ENCODE data around the gene SLF2.

Gene SLF2

DNA sequence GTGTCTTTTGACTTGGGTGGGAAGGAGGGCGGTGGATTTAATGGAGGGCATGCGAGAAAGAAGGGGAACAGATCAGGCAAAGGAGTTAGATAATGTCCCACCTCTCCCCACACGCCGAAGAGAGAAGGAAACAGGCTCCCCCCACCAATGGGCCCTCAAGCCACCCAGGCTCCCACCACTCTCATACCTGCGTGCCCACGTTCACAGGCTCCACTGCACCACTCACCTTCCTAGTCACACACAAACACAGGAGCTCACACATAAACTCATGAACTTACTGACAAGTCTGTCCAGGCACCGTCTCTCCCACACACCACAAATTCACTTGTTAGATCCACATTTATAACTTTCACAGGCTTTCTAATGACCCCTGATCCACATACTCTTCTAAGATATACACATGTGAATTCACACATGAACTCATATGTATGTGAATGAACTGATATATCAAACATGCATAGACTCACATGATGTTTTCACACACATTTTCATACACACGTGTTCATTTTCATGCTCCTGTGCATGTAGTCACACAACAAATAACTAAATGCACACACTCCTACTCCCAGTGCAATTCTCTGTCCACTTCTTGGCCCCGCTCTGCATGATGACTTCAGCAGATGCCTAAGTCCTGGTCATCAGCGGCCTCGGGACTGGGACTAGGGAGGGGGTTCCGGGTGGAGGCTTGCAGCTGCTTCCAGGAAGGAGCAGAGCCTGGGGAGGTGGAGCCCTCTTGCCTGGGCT lies 88.3 kb downstream of the SLF2 start:
- peak; percentile 84 for DNase-seq

GRCh38 chr10:101001659-101002035 lies 88.9 kb downstream of the SLF2 start:
- DNase-seq, result no peak

- DNase-seq, result no peak
These were observed 89.7 kb downstream of the SLF2 start for GRCh38 chr10:101002456-101002855.

GRCh38 chr10:101003639-101004206 lies 91.0 kb downstream of the SLF2 start:
- no peak for DNase-seq

GRCh38 chr10:101005361-101005760 lies 92.6 kb downstream of the SLF2 start:
- no peak for DNase-seq

DNA sequence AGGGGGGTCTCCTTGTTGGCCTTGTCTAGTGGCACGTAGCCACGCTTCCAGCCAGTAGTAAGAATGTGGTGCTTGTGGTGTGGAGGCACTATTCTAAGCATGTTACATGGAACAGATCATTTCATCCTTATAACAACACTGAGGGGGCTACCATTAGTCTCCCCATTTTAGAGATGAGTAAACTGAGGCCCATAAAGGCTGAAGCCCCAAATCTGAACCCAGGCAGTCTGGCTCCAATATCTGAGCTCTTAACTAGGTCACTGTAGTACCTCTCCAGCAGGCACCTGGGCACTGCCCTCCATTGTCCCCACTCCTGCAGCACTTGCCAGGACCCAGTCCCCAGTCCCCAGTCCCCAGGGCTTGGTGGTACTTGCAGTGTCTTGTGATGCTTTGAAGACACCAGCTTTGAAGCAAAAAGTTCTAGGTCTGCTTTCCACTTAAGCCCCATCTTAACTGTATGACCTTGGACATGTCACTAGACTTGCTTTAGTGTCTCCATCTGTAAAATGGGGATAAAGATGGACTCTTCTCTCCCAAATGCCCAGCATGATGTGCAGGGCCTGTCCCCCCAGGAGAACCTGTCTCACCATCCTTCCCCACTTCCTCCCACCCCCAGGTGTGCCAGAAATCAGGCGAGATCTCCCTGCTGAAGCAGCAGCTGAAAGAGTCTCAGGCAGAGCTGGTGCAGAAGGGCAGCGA lies 93.3 kb downstream of the SLF2 start:
- DNase-seq, result no peak

DNA sequence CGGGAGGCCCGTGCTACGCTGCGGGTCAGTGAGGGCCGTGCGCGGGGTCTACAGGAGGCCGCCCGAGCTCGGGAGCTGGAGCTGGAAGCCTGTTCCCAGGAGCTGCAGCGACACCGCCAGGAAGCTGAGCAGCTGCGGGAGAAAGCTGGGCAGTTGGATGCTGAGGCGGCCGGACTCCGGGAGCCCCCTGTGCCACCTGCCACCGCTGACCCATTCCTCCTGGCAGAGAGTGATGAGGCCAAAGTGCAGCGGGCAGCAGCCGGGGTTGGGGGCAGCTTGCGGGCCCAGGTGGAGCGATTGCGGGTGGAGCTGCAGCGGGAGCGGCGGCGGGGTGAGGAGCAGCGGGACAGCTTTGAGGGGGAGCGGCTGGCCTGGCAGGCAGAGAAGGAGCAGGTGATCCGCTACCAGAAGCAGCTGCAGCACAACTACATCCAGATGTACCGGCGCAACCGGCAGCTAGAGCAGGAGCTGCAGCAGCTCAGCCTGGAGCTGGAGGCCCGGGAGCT lies 93.9 kb downstream of the SLF2 start:
- no peak for DNase-seq

DNA sequence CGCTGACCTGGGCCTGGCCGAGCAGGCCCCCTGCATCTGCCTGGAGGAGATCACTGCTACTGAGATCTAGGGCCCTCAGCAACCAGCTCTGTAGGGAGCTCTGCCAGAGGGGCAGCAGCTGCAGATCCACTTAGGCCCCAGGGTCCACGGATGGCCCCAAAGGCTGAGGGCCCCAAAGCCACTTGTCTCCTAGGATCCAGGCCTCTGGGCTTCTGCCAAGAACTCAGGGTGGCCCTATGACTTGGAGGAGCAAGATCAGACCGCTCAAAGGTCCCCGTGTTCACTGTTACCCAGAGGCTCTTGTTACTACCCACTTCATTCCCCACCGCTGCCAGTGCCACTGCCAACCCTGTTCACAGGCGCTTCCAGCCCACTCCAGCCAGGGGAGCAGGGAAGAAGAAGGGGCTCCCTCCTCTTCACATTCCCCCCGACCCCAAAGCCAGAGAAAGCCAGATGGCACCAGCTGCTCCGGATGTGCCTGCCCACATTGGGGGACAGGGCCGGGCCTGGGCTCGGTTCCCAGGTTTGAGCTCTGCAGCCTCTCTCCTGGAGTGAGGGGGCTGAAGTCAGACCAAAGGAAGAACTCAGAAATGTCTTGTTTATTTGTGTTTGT lies 94.4 kb downstream of the SLF2 start:
- DNase-seq, result no peak

GRCh38 chr10:101007915-101008822 lies 95.4 kb downstream of the SLF2 start:
- DNase-seq, result no peak

DNA sequence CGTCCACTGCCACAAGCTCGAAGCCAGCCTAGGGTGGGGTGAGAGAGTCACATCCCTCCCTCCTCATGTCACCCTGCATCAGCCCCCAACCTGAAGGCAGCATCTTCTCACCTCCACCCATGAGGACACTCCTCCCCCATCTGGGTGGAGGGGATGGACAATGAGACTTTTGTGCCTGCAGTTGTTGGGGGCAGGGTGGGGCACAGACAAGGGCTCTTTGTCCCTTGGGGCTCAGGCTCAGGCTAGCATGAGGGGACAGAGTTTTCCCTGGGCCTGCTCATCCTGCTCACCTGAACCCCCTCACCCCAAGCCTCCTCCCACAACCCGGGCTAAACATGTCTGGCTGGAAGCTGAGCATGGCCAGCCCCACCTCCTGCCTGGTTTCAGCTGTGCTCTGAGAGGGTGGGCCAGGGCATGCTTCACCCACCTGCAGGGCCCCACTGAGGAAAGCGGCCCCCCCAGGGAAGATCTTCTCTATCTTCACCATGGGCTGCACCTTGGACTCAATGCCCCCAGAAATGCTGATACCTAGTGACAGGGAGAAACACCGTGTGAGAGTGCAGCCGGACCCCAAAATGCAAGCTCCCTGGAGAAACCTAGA lies 96.2 kb downstream of the SLF2 start:
- DNase-seq, result no peak

- no peak for DNase-seq
These were observed 97.6 kb downstream of the SLF2 start for GRCh38 chr10:101010329-101010728.

DNA sequence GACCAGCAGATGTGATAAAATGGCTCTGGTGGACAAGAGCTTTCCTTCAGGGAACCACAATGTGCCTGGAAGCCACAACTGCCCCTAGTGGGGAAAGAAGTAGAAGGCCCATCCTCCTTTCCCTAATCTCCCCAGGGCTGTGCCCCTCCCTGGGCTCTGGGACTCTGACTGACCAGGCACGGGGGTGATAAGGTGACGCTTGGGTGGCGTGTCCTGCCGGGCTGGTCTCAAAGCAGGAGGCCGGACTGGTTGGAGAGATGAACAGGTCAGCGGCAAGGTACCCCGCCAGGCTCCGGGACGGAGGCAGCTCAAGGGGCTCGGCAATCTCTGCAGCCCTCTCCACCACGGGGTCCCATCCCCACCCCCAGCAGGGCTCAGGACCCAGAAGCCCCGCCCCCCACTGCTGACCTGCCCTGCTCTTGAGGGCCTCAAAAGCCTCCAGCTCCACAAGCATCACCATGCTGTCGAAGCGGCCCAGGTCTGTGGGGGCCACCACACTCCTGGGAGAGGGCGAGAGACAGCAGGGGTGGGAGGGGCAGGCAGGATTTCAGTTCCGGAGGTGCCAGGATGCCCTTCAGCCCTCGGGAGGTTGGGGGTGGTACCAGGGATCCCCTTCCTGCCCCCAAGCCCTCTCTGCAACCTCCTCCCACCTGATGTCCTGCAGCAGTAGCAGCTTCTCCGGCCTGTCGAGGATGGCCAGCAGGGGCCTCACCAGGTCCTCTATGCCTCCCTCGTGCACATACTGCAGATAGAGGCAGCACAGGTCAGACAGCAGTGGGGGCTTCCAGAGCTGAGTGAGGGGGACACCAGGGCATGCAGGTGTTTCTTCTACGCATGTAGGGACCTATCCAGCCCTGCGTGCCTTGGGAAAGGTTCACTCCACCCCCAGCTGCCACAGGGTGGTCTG lies 99.0 kb downstream of the SLF2 start:
- DNase-seq, result no peak

DNA sequence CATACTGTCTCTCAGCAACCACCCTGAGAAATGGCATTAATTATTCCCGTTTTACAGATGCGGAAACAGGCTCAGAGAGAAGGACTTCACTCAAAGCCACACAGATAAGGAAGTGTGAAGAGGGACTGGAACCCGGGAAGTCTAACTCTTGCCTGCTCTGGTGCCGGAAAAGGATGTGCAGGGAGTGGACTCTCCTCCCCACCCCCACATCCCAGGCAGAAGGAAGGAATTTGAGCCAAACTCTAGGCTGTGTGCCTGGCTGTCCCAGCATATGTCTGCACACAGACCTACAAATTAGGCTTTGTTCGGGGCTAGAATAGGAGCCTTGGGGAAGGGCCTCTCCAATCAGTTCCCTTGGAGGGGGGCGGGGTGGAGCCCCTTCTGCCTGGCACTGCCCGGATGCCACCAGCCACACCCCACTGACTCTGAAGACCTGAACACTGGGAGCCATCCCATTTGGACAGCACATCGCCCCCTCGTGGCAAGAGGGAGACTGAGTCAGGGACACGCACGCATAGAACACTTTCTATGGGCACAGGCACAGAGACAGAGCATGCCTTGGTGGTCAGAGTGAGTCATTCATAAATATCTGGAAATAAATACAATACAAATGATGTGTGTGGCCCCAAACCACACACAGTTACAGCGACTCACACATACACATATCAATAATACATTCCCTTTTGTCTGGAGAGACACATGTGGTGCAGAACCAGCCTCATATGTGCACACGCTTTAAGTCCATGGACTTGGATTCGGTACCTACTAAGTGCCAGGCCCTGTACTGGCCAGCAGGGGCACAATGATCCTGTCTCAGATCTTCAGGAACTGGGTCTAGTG lies 100.0 kb downstream of the SLF2 start:
- DNase-seq, result peak; percentile 88

DNA sequence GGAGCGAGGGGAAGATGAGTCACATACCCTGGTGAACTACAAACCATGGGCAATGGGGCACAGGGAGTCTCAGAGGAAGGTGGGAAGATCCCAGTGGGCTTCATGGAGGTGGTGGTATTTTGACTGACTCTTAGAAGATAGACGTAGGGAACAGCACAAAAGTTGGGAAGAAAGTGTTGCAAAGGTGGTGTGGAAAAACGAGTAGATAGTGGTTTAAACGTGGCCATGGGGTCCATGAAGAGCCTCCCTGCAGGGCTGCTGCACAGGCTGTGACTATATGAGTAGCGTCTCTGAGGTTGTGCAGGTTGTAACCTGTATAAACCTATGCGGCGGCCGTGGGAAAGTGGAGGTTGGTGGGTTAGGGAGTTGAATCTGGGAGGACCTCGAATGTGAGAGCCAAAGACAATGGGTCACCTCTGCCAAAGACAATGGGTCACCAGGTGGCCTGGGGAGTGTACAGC lies 100.6 kb downstream of the SLF2 start:
- no peak for DNase-seq

DNA sequence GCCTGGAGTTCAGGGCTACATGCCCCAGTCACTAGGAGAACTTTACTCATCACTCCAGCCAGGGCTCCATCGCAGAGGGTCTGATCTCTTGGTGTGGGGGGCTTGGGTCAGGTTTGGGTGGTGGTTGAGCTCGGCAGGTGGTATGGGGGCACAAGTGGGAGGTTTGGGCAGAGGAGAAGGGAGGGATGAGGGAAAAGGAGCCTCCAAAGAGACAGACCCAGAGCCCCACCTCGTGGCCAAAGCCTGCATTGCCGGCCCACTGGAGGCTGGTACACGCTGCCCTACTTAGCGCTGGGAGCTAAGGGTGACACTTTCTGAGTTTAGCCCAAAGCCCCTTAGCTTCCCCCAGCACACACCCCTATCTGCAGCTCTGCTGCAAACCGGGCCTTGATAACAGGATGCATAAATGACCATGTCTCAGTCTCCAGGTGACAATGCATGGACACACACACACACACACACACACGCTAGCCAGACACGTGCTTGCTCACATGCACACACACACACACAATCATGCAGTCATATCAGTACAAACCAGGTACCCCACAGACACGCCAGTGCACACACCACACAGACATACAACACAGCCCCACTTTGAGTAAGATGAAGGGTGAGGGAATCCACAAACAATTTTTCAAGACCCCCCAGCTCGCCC lies 101.6 kb downstream of the SLF2 start:
- DNase-seq, result peak; percentile 86
